SK-N-SH (cell line): ENCODE data around the gene P2RY8. TPM values are rescaled to one million over a fixed set of nuclear protein-coding genes. Genes with fewer than 3 reads are reported as not detected.

Experiments
- CTCF ChIA-PET: fragments of 300-600, 350-600 bp; formaldehyde crosslinking; extraction: SDS; loops from one replicate; lab custom pipeline; 2021; lab: Yijun Ruan, JAX
- POLR2A ChIA-PET: fragments of 350-600 bp; sonication (Branson Sonifier 250); formaldehyde crosslinking; extraction: SDS; loops from one replicate; lab custom pipeline; 2020; ENCODE audit warnings: antibody characterized with exemption, inconsistent platforms; lab: Yijun Ruan, JAX
- DNase-seq: peaks from one replicate; pipeline ENCODE4 v3.0.0; 2012
- H2AFZ ChIP-seq: fragments of 200-600 bp; sonication (generic); 2 replicates; pipeline ENCODE4 v1.8.1; 2016; ENCODE audit warnings: antibody characterized with exemption, mild to moderate bottlenecking, low read depth
- H3F3A ChIP-seq: fragments of 200-600 bp; sonication (generic); replicated peaks from 2 replicates; pipeline ENCODE3; 2016; ENCODE audit warnings: antibody characterized with exemption, mild to moderate bottlenecking; ENCODE audit not compliant: insufficient read depth
- H3K27ac ChIP-seq, 2 experiments: fragments of 200-500 bp in 1 of 2; fragments of 200-600 bp in 1 of 2; sonication (Bioruptor generic) in 1 of 2; sonication (generic), shearing (Covaris generic) in 1 of 2; 2 replicates each; pipeline versions ENCODE4 v1.5.1 to v1.6.1; 2014 to 2016; ENCODE audit warnings: low read depth in 2 of 2, inconsistent platforms in 1 of 2, low read length in 1 of 2, mild to moderate bottlenecking in 1 of 2, mixed read lengths in 1 of 2
- H3K27me3 ChIP-seq: fragments of 200-600 bp; sonication (generic), shearing (Covaris generic); 2 replicates; pipeline ENCODE4 v1.6.1; 2016; ENCODE audit warnings: mixed run types; ENCODE audit not compliant: insufficient read depth
- H3K36me3 ChIP-seq, 2 experiments: fragments of 200-500 bp in 1 of 2; fragments of 200-600 bp in 1 of 2; sonication (Bioruptor generic) in 1 of 2; sonication (generic) in 1 of 2; replicated peaks in 1 of 2; 2 replicates each; pipeline versions ENCODE3 to v1.5.1; 2014 to 2016; ENCODE audit warnings: low read length in 1 of 2, mild to moderate bottlenecking in 1 of 2; ENCODE audit not compliant: insufficient read depth in 2 of 2, control insufficient read depth in 1 of 2
- H3K4me1 ChIP-seq, 2 experiments: fragments of 200-500 bp in 1 of 2; fragments of 200-600 bp in 1 of 2; sonication (Bioruptor generic) in 1 of 2; sonication (generic), shearing (Covaris generic) in 1 of 2; 2 replicates each; pipeline versions ENCODE4 v1.5.1 to v1.6.1; 2014 to 2016; ENCODE audit warnings: low read depth in 1 of 2, low read length in 1 of 2, mixed run types in 1 of 2; ENCODE audit not compliant: insufficient read depth in 2 of 2, control insufficient read depth in 1 of 2
- H3K4me2 ChIP-seq: fragments of 200-600 bp; sonication (generic), shearing (Covaris generic); 2 replicates; pipeline ENCODE4 v1.6.1; 2017; ENCODE audit warnings: mixed run types
- H3K4me3 ChIP-seq, 2 experiments: fragments of 200-500 bp in 1 of 2; fragments of 200-600 bp in 1 of 2; sonication (Bioruptor generic) in 1 of 2; sonication (generic), shearing (Covaris generic) in 1 of 2; 2 replicates each; pipeline versions ENCODE4 v1.5.1 to v1.8.1; 2014 to 2016; ENCODE audit warnings: low read depth in 2 of 2, inconsistent platforms in 1 of 2, low read length in 1 of 2, mild to moderate bottlenecking in 1 of 2, mixed read lengths in 1 of 2, moderate library complexity in 1 of 2
- H3K79me2 ChIP-seq: fragments of 200-600 bp; sonication (generic); 2 replicates; pipeline ENCODE4 v1.8.1; 2017; ENCODE audit warnings: mild to moderate bottlenecking; ENCODE audit not compliant: insufficient read depth
- H3K9ac ChIP-seq: fragments of 200-600 bp; sonication (generic); 2 replicates; pipeline ENCODE4 v1.6.1; 2017; ENCODE audit warnings: mixed run types
- H3K9me2 ChIP-seq: fragments of 200-600 bp; sonication (generic); 2 replicates; pipeline ENCODE4 v1.6.1; 2017; ENCODE audit warnings: mixed run types
- H3K9me3 ChIP-seq: fragments of 200-600 bp; sonication (generic); 2 replicates; pipeline ENCODE4 v1.6.1; 2017; ENCODE audit warnings: mixed run types, mild to moderate bottlenecking, moderate library complexity
- H4K20me1 ChIP-seq: fragments of 200-600 bp; sonication (generic); 2 replicates; pipeline ENCODE4 v1.6.1; 2017; ENCODE audit warnings: mild to moderate bottlenecking, mixed run types; ENCODE audit not compliant: insufficient read depth
- EP300 ChIP-seq, 2 experiments: IDR thresholded peaks; 2 replicates each; pipeline versions ENCODE4 v1.4.0 to v1.6.1; 2012; ENCODE audit warnings: borderline replicate concordance in 1 of 2, low read depth in 1 of 2, low read length in 1 of 2
- FOSL2 ChIP-seq: IDR thresholded peaks from 2 replicates; pipeline ENCODE4 v1.4.0; 2012; ENCODE audit warnings: low read depth, mild to moderate bottlenecking, moderate library complexity, borderline replicate concordance
- FOXM1 ChIP-seq: IDR thresholded peaks from 2 replicates; pipeline ENCODE4 v1.4.0; 2012; ENCODE audit warnings: low read depth, mild to moderate bottlenecking
- GATA2 ChIP-seq: sonication (generic); formaldehyde crosslinking; IDR thresholded peaks from 2 replicates; pipeline ENCODE4 v1.5.0; 2020; ENCODE audit warnings: mild to moderate bottlenecking, missing genetic modification reagents
- JUND ChIP-seq: IDR thresholded peaks from 2 replicates; pipeline ENCODE4 v1.4.0; 2012
- MEF2A ChIP-seq: IDR thresholded peaks from 2 replicates; pipeline ENCODE4 v1.4.0; 2012; ENCODE audit warnings: low read depth, borderline replicate concordance
- NFIC ChIP-seq: IDR thresholded peaks from 2 replicates; pipeline ENCODE4 v1.4.0; 2012; ENCODE audit warnings: borderline replicate concordance
- RAD21 ChIP-seq: IDR thresholded peaks from 2 replicates; pipeline ENCODE4 v1.6.1; 2012; ENCODE audit warnings: mild to moderate bottlenecking, low read length
- RCOR1 ChIP-seq: fragments of 150-350 bp; IDR thresholded peaks from 2 replicates; pipeline ENCODE4 v1.6.1; 2017; ENCODE audit warnings: antibody characterized with exemption, low read length
- TAF1 ChIP-seq: IDR thresholded peaks from 2 replicates; pipeline ENCODE4 v1.6.1; 2012; ENCODE audit warnings: low read depth, mild to moderate bottlenecking, low read length, moderate library complexity, borderline replicate concordance
- TEAD4 ChIP-seq: IDR thresholded peaks from 2 replicates; pipeline ENCODE4 v1.4.0; 2012; ENCODE audit warnings: mild to moderate bottlenecking, borderline replicate concordance; ENCODE audit not compliant: insufficient read depth
- WGBS: methylation state at CpG from one replicate; pipeline ENCODE4 v1.1.6; 2017; ENCODE audit warnings: low lambda C conversion rate; 5-methylcytosine and 5-hydroxymethylcytosine counted together
- polyA plus RNA-seq, 3 experiments: library from polyadenylated mRNA; depleted of rRNA; stranded (reverse); fragments of >200 nt; gene quantifications; 2 replicates each; pipeline ENCODE4 v1.2.3, GENCODE V29; 2012
- TF ChIP-seq, protein P1 (sequence below): IDR thresholded peaks from 2 replicates; pipeline ENCODE4 v1.4.0; 2012; ENCODE audit warnings: low read depth
- TF ChIP-seq, protein P2 (sequence below): IDR thresholded peaks from 2 replicates; pipeline ENCODE4 v1.4.0; 2012; ENCODE audit warnings: low read depth, borderline replicate concordance

Gene P2RY8
- polyA plus RNA-seq, 1 of the 3 experiments (the other 2 are of a cell fraction): 0.08 TPM

DNA sequence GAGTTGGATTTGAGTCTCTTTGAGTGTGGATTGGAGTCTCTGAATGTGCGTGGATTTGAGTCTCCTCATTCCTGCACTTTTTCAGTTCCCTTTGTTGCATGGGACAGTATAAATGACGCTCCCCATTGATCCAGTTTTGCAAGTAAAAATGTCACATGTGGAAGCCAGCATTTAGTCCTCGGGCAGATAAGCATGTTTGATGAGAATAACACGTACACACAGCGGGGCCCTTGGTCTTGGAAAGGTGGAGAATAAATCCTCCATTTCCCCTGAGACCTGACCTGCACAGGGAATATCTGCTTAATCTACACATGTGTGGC lies 8.1 kb downstream of the P2RY8 start:
- DNase-seq: no peak
- Histone ChIP-seq H3F3A (no peaks in the 10 kb centered on the region), H3K4me2 (no peak overlapping the region), H3K9me2 (no peaks in the 10 kb centered on the region), H2AFZ (no peak overlapping the region), H3K27ac (no peak overlapping the region), H3K9me3 (no peaks in the 10 kb centered on the region), H3K4me1 (no peaks in the 10 kb centered on the region), H3K36me3 (no peaks in the 10 kb centered on the region), H3K27me3 (no peaks in the 10 kb centered on the region; the same call in 1 of the 2 replicates), H4K20me1 (no peaks in the 10 kb centered on the region), H3K9ac (no peak overlapping the region), H3K79me2 (no peaks in the 10 kb centered on the region), H3K4me3 (no peak overlapping the region)
- 2% methylated on average over 5 of the region's 5 CpGs for WGBS
- TF ChIP-seq FOXM1 (no peak), TAF1 (no peak), TEAD4 (no peak), RAD21 (no peak), GATA2 (CRISPR knock-in tag) (no peak), NFIC (no peak), RCOR1 (no peak)
- POLR2A ChIA-PET: no interaction called here
- CTCF ChIA-PET: no interaction called here

DNA sequence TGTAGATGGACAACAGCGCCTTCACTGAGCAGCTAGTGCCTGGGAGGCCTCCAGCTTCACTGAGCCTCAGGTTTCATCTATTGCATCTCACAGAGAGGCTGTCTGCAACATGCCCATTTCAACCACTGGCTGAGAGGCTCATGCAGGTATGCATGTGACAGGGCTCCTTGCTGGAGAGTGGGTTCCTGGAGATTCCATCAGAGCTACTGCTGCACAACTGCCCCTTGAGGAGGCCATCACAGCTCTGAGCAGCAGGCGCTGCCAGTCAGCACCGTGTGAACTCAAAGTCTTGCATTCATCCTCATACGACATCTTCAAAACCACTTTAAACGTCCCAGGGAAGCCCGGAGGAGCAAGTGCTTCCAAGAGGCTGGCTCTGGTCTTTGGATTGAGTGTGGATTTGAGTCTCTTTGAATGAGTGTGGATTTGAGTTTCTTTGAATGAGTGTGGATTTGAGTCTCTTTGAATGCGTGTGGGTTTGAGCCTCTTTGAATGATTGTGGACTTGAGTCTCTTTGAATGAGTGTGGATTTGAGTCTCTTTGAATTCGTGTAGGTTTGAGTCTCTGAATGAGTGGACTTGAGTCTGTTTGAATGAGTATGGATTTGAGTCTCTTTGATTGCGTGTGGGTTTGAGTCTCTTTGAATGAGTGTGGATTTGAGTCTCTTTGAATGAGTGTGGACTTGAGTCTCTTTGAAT lies 8.7 kb downstream of the P2RY8 start:
- CTCF ChIA-PET: no interaction called here
- Histone ChIP-seq H3K36me3 (no peaks in the 10 kb centered on the region), H3K4me3 (no peak overlapping the region), H3K9ac (no peak overlapping the region), H3K4me1 (no peaks in the 10 kb centered on the region), H3K9me3 (no peaks in the 10 kb centered on the region), H3K27me3 (no peaks in the 10 kb centered on the region; the same call in 1 of the 2 replicates), H3K79me2 (no peaks in the 10 kb centered on the region), H3K4me2 (no peak overlapping the region), H3F3A (no peaks in the 10 kb centered on the region), H4K20me1 (no peaks in the 10 kb centered on the region), H3K9me2 (no peaks in the 10 kb centered on the region), H3K27ac (no peak overlapping the region), H2AFZ (no peak overlapping the region)
- no peak for TF ChIP-seq NFIC
- TF ChIP-seq MEF2A: no peak
- TF ChIP-seq FOSL2: no peak
- TF ChIP-seq JUND: no peak
- TF ChIP-seq EP300 (IDR thresholded peaks at IDR 0.05; ENCODE audit: borderline replicate concordance in 1 of 2, low read depth in 1 of 2, low read length in 1 of 2): no peak
- TF ChIP-seq, protein P1, sequence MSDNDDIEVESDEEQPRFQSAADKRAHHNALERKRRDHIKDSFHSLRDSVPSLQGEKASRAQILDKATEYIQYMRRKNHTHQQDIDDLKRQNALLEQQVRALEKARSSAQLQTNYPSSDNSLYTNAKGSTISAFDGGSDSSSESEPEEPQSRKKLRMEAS: no peak
- no peak for TF ChIP-seq FOXM1
- TF ChIP-seq, protein P2, sequence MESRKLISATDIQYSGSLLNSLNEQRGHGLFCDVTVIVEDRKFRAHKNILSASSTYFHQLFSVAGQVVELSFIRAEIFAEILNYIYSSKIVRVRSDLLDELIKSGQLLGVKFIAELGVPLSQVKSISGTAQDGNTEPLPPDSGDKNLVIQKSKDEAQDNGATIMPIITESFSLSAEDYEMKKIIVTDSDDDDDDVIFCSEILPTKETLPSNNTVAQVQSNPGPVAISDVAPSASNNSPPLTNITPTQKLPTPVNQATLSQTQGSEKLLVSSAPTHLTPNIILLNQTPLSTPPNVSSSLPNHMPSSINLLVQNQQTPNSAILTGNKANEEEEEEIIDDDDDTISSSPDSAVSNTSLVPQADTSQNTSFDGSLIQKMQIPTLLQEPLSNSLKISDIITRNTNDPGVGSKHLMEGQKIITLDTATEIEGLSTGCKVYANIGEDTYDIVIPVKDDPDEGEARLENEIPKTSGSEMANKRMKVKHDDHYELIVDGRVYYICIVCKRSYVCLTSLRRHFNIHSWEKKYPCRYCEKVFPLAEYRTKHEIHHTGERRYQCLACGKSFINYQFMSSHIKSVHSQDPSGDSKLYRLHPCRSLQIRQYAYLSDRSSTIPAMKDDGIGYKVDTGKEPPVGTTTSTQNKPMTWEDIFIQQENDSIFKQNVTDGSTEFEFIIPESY: no peak
- POLR2A ChIA-PET: no interaction called here
- 25% methylated on average over 9 of the region's 9 CpGs for WGBS
- DNase-seq: no peak
